HG03108 (cell line): ENCODE measurements around the gene ENTHD1.
"Not testable (repeated sequence)": the region's sequence is repeated elsewhere in the genome, so short reads cannot be mapped to it uniquely, and the experiment has no call there.

Experiments
- ATAC-seq: cut with Tn5 transposase; IDR thresholded peaks from one replicate; pipeline ENCODE4 v1.9.1; 2021; ENCODE audit warnings: moderate library complexity; ENCODE audit not compliant: unreplicated experiment

Gene ENTHD1

DNA sequence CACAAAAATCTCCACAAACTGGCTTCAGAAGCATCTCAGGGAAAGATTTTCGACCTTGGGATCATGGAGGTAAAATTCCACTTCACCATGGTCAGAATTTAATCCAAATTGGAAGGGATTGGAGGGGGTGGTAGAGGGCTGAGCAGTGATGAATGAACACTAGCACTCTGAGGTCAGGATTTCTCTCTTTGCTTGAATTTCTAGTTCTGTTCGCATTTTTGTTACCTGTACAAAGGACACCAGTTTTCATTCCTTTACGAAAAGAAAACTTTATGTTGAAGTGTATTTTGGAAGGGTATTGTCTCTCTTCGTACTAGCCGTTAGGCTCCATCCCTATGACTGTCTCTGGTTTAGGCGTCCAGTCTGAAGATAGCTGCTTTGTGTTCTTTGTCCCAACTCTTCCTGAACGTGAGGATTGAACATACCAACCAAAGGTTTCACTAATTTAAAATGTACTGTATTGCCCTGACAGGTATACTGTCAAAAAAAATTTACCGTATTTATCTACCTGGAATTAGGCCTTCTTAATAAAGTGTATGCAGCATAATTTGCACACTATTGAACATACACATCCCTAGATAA lies 8.1 kb upstream of the ENTHD1 start:
- ATAC-seq: no peak

GRCh38 chr22:39900306-39901227 lies 7.0 kb upstream of the ENTHD1 start, which contains the start of gene GRAP2:
Gene GRAP2, plus strand, starts transcription at chr22:39901084. Its CDS starts 46,023 bp downstream, at chr22:39947107.
- no peak for ATAC-seq

DNA sequence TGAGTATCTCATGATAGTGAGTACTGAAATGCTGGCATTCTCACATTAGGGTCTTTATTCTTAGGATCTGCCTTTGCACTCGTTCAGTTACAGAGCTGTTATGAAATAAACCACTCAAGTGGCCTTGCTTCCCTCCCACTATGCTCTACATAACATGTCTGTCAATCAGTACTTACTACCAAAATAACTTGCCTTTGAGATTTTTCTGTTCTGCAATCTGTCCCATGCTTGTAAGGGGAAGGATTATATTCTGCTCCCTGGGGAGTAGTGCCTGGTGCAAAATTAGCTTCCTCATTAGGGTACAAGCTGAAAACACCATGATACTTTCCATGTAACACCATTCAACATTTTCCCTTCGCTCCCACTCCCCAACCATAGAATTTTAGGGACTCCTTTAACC lies 5.4 kb upstream of the ENTHD1 start:
- peak; percentile 86 for ATAC-seq

- no peak for ATAC-seq
These were observed 4.3 kb upstream of the ENTHD1 start for GRCh38 chr22:39897841-39898240.

DNA sequence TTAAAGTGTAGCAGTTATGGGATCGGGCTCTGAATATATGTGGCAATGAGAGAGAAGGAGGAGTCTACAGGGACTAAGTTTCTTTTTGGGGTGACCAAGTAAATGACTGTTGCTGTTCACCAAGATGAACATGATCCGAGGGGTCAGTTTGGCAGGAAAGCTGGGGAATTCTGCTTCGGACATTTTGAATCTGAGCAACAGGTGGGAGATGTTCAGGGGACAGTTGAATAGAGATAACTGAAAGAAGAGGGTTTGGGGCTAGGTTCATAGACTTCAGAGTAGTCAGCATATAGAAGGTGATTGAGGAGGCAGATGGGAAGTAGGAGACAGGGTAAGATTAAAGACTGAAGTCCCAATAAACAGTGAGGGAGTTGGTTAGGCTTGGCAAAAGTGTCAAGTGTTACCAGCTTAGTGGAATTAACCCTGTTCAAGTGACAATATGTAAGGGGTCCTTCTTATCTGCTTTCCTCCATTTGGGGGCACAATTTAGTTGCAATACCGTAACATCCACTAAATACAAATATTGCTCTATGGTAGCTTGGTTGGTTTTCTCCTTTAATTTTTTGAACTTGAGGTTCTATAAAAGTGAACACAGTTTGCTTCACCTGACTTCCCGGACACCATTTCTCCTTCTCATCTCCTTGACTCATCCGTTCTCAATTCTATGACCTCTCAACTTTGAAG lies 2.9 kb upstream of the ENTHD1 start:
- no peak for ATAC-seq

GRCh38 chr22:39895682-39896081 lies 2.1 kb upstream of the ENTHD1 start:
- ATAC-seq: no peak

DNA sequence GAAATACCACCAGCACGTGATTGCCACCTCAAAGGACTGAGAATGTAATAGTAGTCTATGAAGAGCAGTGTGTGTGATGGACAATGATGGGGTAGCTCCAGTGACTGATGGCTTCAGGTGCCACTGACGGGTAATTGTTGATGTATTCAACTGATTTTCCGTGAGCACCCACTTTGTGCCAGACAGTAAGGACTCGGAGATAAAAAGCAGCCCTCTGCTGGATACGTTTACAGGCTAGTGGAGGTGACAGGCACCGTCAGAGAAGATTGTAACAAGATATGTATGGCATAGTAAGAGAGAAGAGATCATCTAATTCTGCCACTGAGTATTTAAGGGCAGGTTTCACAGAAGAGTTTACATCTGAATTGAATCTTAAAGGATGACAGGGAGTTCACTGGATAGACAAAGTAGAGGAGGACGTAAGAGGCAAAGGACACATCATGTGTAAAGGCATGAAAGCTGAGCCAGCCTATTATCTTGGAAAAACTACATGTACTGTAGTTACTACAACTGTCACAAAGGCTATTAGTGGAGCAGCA lies 1.1 kb upstream of the ENTHD1 start:
- ATAC-seq: no peak

- ATAC-seq: not testable (repeated sequence)
These were observed 3.6 kb downstream of the ENTHD1 start for GRCh38 chr22:39889924-39890323.

- no peak for ATAC-seq
These were observed 10.5 kb downstream of the ENTHD1 start for GRCh38 chr22:39883057-39883456.

DNA sequence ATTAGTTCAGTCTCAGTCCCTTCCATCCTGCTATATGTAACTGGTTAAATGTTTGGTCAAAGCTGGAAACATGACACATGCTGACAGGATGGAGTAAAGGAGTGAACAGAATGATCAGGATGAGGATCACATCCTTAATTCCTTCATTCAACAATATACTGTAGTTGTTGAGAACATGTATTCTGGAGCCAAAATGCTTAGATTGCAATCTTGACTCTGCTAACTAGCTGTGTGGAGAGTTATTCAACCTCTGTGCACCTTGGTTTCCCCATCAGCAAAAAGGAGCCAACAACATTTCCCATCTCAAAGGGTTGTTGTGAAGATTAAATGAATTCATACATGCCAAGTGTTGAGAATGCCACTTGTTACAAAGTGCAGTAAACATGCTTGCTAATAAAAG lies 12.8 kb downstream of the ENTHD1 start:
- ATAC-seq: no peak

GRCh38 chr22:39877079-39877845 lies 16.3 kb downstream of the ENTHD1 start:
- no peak for ATAC-seq

DNA sequence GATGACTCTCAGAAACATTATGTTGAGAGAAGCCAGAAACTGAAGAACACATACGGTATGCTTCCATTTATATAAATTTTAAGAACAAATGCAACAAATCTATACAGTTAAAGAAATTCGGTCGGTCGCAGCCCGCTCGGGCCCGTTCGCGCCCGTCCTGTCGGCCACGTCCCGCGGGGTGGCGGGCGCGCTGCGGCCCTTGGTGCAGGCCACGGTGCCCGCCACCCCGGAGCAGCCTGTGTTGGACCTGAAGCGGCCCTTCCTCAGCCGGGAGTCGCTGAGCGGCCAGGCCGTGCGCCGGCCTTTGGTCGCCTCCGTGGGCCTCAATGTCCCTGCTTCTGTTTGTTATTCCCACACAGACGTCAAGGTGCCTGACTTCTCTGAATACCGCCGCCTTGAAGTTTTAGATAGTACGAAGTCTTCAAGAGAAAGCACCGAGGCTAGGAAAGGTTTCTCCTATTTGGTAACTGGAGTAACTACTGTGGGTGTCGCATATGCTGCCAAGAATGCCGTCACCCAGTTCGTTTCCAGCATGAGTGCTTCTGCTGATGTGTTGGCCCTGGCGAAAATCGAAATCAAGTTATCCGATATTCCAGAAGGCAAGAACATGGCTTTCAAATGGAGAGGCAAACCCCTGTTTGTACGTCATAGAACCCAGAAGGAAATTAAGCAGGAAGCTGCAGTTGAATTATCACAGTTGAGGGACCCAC lies 18.2 kb downstream of the ENTHD1 start:
- ATAC-seq: not testable (repeated sequence)

DNA sequence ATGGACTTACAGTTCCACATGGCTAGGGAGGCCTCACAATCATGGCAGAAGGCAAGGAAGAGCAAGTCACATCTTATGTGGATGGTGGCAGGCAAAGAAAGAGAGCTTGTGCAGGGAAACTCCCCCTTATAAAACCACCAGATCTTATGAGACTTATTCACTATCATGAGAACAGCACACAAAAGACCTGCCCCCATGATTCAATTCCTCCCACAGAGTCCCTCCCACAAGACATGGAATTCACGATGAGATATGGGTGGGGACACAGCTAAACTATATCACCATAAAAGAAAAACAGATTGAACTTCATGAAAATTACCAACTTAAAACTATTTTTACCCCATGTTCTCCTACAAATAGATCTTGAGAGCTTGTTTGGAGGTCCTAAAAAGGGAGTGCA lies 19.6 kb downstream of the ENTHD1 start:
- ATAC-seq: no peak

DNA sequence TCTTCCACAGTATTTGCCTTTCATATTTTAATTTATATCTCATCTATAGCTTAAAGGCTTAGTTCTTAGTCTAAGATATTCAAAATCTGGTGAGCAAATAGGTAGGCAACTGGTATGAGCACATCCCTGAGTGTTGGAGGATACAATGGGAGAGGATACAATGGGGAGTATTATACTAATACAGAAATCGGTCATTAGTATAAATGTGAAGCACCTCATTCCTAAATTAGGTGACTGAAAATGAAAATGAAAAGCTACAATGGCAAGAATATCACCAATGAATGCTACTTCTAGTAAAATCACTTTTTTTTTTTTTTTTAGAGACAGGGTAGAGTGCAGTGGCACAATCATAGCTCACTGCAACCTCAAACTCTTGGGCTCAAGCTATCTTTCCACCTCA lies 21.0 kb downstream of the ENTHD1 start:
- ATAC-seq: no peak

DNA sequence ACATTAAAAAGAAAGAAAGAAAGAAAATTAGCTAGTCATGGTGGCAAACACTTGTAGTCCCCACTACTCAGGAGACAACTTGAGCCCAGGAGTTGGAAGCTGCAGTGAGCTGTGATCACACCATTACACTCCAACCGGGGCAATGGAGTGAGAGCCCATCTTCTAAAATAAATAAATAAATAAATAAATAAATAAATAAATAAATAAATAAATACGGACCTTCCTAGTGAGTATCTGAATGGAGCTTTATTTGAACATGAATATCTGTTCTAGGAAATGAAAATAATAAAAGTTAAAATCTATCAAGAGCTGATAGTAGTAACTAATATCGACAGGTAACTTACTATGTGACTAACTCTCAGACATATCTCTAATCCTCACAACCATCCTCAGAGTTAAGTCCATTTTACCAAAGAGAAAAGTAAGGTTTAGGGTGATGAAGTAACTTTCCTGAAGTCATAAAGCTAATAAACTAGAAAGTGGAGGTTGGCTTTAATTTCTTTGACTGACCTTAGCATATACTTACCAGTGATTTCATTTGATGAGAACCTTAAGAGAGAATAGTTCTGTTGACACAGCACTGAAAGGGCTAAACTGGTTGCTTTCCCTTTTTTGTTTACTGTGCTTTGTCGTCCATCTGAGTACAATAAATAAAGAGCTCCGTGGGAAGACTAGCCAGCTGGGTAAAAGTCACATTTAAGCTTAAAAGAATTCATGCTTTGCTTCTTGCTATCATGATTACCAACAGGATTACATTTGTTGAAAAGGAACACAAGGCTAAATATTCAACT lies 22.4 kb downstream of the ENTHD1 start:
- ATAC-seq: no peak

DNA sequence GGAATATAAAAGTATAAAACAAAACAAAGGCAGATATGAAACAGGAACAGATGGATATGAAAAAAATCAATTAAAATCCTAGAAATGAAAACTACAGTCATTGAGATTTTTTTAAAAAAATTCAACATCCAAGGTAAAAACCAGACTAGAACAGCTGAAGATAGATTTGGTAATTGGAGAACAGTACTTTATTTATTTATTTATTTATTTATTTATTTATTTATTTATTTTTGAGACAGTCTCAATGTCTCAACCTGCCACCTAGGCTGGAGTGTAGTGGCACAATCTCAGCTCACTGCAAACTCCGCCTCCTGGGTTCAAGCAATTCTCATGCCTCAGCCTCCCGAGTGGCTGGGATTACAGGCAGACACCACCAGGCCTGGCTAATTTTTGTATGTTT lies 23.8 kb downstream of the ENTHD1 start:
- not testable (repeated sequence) for ATAC-seq

GRCh38 chr22:39868741-39869140 lies 24.8 kb downstream of the ENTHD1 start:
- no peak for ATAC-seq

GRCh38 chr22:39859903-39860588 lies 33.5 kb downstream of the ENTHD1 start:
- no peak for ATAC-seq

DNA sequence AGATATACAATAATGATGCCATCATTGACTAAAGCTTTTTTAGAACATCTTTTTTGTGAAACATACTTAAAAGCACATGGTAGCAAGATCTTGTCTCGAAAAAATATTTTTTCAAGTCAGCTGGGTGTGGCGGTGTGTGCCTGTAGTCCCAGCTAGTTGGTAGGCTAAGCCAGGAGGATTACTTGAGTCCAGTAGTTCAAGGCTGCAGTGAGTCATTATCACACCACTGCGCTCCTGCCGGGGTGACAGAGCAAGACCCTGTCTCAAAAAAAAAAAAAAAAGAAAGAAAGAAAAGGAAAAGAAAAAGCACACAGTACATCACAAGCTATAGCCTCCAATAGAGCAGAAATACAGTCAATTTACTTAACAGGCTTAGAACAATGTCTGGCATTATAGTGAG lies 37.0 kb downstream of the ENTHD1 start:
- no peak for ATAC-seq
